ENCODE results near the gene HCFC1. TPM values are rescaled to one million over a fixed set of nuclear protein-coding genes. Genes with fewer than 3 reads are reported as not detected.
A peak's percentile ranks its signal among the peaks of the same experiment; 100 is the strongest.

Gene HCFC1
- total and polyA plus RNA-seq, 9 of the 15 experiments (the other 6 are each of a cell fraction or from before 2014, with no cell fraction given) = 2.8 to 133 (median 17.1) TPM

GRCh38 chrX:153905481-153906095, 66.0 kb downstream of the HCFC1 start:
- Histone ChIP-seq H3K4me3 (no peak overlapping the region), H4K20me1 (replicated peaks; ENCODE audit: control insufficient read depth, insufficient read depth, low read length) (peaks cover 5% of the 10 kb centered on the region; the same call in 1 of the 2 replicates), H2AFZ (ENCODE audit: low read depth, low read length) (no peak overlapping the region), H3K9ac (ENCODE audit: insufficient read depth in 1 of 2, low read depth in 2 of 2, low read length in 2 of 2) (no peak overlapping the region), H3K79me2 (ENCODE audit: control insufficient read depth, insufficient read depth, low read length) (no peaks in the 10 kb centered on the region), H3K4me2 (ENCODE audit: insufficient read depth, low read length) (no peak overlapping the region), H3K36me3 (ENCODE audit: control insufficient read depth, insufficient read depth, low read length) (peaks cover 8% of the 10 kb centered on the region; the same call in 1 of the 3 replicates), H3K27ac (ENCODE audit: extremely low read depth, low read depth, low read length) (no peak overlapping the region), H3K27me3 (ENCODE audit: control insufficient read depth in 2 of 2, insufficient read depth in 2 of 2, low read length in 2 of 2) (no peaks in the 10 kb centered on the region; a peak in 1 of 5 replicates), H3K4me1 (replicated peaks in 1 of 2; ENCODE audit: control insufficient read depth in 2 of 2, insufficient read depth in 2 of 2, low read length in 2 of 2) (peaks cover 15 to 85% of the 10 kb centered on the region in 2 experiments), H3K9me1 (ENCODE audit: control insufficient read depth, insufficient read depth, low read length) (no peaks in the 10 kb centered on the region), H3K9me3 (replicated peaks; ENCODE audit: control insufficient read depth, insufficient read depth, low read depth, low read length) (no peaks in the 10 kb centered on the region)
- ChIA-PET POLR2A (interaction anchor here (0.6 kb wide), 1 partner anchor 20 kb away, joined by 3 read pairs; no protein-coding TSS in a partner anchor), CTCF (ENCODE audit: low intra/inter-chr PET ratio) (no interaction called here)
- DNase-seq (ENCODE audit: extremely low read depth in 1 of 4, low spot score in 3 of 4) (no peak), ATAC-seq (no peak), FAIRE-seq (no peak)
- intact Hi-C loops (cut with micrococcal nuclease) (no loop called here), in situ Hi-C loops (cut with MboI) (no loop called here)
- WGBS (ENCODE audit: insufficient coverage, low coverage, missing lambda C conversion rate) = 72% methylated on average over 17 of the region's 32 CpGs
- no TSS peak for BruUV-seq (replicated peaks)
- TF ChIP-seq POLR2G (IDR thresholded peaks at IDR 0.05; ENCODE audit: low read depth, low read length) = peak; percentile 59
- no peak for TF ChIP-seq KLF16 (IDR thresholded peaks at IDR 0.05)
- TF ChIP-seq RBFOX2 (IDR thresholded peaks at IDR 0.05; ENCODE audit: low read depth, low read length) = 0 out of 2 replicates have a peak, but pooled peaks have one; percentile 27
- TF ChIP-seq NR4A1 (CRISPR knock-in tag; IDR thresholded peaks at IDR 0.05) = no peak
- TF ChIP-seq NR4A1 (tag; IDR thresholded peaks at IDR 0.05) = no peak
- no peak for TF ChIP-seq ARID2 (IDR thresholded peaks at IDR 0.05)
- TF ChIP-seq MCM7 (IDR thresholded peaks at IDR 0.05) = no peak
- no peak for TF ChIP-seq BRF1 (IDR thresholded peaks at IDR 0.05; ENCODE audit: borderline replicate concordance, extremely low read depth, insufficient read length)
- TF ChIP-seq SMAD2 (IDR thresholded peaks at IDR 0.05; ENCODE audit: low read depth, low read length) = no peak
- no peak for TF ChIP-seq RFX1 (IDR thresholded peaks at IDR 0.05)
- no peak for TF ChIP-seq RFX7 (CRISPR knock-in tag; IDR thresholded peaks at IDR 0.05)
- TF ChIP-seq THRAP3 (IDR thresholded peaks at IDR 0.05; ENCODE audit: borderline replicate concordance) = no peak
- TF ChIP-seq ZBTB33 (CRISPR knock-in tag; IDR thresholded peaks at IDR 0.05) = peak; percentile 79
- TF ChIP-seq, protein P1, sequence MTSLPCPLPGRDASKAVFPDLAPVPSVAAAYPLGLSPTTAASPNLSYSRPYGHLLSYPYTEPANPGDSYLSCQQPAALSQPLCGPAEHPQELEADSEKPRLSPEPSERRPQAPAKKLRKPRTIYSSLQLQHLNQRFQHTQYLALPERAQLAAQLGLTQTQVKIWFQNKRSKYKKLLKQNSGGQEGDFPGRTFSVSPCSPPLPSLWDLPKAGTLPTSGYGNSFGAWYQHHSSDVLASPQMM (CRISPR knock-in tag; IDR thresholded peaks at IDR 0.05) = no peak
- TF ChIP-seq NR2C2 (CRISPR knock-in tag; IDR thresholded peaks at IDR 0.05) = no peak
- no peak for TF ChIP-seq NR2C2 (tag; IDR thresholded peaks at IDR 0.05)
- no peak for TF ChIP-seq ZNF512 (tag; IDR thresholded peaks at IDR 0.05)
- no peak for TF ChIP-seq NCOA6 (IDR thresholded peaks at IDR 0.05)
- TF ChIP-seq HDAC6 (IDR thresholded peaks at IDR 0.05; ENCODE audit: low read depth, low read length) = no peak
- TF ChIP-seq DDX20 (tag; IDR thresholded peaks at IDR 0.05; ENCODE audit: low read depth) = no peak
- TF ChIP-seq SMAD3 (CRISPR knock-in tag; conservative IDR thresholded peaks at IDR 0.05) = no peak
- no peak for TF ChIP-seq SETDB1 (IDR thresholded peaks at IDR 0.05; ENCODE audit: low read length)
